Measurements from ENCODE around the gene JAZF1.
"Not testable (repeated sequence)": the region's sequence is repeated elsewhere in the genome, so short reads cannot be mapped to it uniquely, and the experiment has no call there.

The JAZF1 gene

DNA sequence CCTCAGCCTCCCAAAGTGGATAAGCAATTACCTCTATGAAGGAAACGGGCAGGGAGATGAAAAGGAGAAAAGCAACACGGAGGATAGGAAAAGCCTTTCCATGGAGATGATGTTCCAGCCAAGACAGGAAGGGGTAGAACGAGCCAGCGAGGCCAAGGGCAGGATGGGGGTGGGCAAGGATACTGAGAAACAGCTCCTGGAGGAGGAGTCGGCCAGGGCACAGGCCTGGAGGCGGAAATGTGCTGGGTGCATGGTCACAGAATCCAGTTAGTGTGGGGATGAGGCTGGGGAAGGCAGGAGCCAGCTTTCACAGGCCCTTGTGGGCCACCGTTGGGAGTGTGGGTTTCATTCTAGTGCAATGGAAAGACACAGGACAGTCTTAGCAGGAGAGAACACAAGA is 162.6 kb downstream of the JAZF1 start:
- in situ Hi-C loops (cut with HindIII; ENCODE audit: low sequenced_read_pairs), result no loop called here

DNA sequence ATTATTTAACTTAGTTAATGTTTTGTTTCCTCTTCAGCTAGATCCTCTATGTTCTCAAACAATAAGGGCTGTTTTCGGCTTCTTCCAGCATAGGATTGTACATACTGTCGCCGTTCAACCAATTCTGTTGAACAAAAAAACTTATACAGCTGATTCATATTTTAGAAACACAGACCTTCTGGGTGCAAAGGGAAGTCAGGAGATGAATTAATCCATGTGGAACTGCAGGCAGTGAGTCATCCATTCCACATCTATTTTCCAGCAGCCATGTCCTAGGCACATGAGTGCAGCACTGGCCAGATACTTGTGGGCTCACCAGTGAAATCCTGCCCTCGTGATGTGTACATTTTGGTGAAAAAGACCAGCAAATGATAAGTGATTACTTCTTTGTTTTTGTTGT is 163.2 kb downstream of the JAZF1 start:
- in situ Hi-C loops (cut with HindIII; ENCODE audit: low sequenced_read_pairs), result no loop called here

DNA sequence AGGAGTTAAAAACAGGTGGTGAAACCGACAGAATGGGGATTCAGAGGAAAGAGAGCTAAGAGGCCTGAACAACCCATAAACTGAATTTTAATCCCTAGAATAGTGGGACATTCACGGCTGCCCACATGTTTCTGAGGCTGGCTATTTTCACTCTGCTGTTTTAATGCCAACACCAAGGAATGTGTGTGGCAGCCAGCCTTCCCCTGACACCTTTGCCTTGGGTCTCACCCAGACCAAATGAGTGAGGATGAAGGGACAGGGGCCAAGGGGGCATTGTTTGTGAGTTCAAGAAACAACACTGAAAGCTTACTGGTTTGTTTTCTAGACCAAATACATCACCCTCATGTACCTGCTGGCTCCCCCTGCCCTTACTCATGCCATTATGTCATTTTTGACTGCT is 164.3 kb downstream of the JAZF1 start:
- in situ Hi-C loops (cut with HindIII; ENCODE audit: low sequenced_read_pairs), result no loop called here

DNA sequence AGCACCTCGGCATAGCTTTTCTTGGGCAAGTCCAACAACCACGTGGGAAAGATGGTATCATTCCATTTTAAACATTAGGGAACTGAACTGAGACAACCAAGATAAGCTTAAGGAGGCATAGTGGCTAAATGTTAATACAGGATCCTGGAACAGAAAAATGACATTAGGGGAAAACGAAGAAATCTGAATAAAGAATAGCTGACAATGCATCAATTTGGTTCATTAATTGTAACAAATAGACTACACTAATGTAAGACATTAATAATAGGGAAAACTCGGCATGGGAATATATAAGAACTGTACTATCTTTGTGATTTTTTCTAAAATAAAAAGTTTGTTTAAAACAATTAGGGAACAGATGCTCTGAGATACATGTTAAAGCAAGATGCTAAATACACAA is 165.4 kb downstream of the JAZF1 start:
- in situ Hi-C loops (cut with HindIII; ENCODE audit: low sequenced_read_pairs), result no loop called here

DNA sequence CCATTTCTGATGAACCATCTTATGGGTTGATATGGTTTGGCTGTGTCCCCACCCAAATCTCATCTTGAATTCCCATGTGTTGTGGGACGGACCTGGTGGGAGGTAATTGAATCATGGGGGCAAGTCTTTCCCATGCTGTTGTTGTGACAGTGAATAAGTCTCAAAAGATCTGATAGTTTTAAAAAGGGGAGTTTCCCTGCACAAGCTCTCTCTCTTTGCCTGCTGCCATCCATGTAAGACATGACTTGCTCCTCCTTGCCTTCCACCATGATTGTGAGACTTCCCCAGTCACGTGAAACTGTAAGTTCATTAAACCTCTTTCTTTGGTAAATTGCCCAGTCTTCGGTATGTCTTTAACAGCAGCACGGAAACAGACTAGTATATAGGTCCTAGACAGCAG is 166.3 kb downstream of the JAZF1 start:
- in situ Hi-C loops (cut with HindIII; ENCODE audit: low sequenced_read_pairs), result not testable (repeated sequence)

DNA sequence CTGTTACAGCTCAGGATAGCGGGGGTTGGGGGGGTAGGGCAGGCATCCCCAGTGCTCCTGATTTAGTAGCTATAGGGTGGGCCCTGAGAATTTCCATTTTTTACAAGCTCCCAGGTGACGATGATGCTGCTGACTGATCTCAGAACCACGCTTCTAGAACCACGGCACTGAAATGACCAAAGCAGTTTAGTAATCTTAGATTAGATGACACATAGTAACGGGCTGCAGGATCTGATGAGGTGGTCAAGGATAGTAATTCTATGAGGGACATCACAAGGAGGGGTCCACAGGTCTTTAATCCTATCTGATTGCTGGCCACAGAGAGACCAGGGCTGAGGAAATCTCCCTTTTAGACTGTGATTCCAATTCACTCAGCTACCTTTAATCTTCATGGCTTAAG is 167.2 kb downstream of the JAZF1 start:
- in situ Hi-C loops (cut with HindIII; ENCODE audit: low sequenced_read_pairs), result no loop called here

DNA sequence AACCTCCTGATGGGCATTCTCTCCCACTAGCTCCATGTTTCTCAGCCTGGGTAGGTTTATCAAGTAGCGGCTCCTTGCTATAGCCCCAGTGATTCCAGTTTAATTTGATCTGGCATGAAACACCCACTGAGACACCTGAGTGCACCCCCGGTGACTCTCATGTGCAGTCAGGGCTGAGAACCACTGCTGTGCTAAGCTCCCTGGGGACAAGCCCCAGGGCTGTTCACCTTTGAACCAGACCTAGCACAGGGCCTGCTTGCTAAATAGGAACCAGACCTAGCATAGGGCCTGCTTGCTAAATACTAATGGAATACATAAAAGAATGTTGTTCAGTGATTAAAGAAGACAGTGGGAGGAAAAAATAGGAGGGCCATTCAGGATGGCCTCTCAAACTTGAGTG is 167.6 kb downstream of the JAZF1 start:
- in situ Hi-C loops (cut with HindIII; ENCODE audit: low sequenced_read_pairs), result no loop called here

DNA sequence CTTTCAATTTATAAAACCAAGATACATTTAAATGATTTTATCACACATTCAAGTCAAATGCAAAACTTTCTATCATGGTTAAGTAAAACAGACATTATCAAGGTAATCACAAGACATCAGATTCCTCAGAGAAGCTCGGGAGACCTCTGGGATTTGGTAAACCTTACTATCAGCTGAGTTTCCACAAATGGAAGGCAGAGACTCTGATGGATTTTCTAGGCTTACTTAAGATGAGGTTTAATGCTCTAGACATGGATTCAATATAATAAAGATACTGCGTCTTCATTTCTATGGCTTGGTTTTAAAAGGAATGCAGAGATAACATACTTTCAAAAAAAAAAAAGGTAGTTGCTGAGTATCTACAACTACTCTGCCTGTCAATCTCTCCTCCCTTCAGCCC is 171.7 kb downstream of the JAZF1 start:
- in situ Hi-C loops (cut with HindIII; ENCODE audit: low sequenced_read_pairs), result no loop called here

DNA sequence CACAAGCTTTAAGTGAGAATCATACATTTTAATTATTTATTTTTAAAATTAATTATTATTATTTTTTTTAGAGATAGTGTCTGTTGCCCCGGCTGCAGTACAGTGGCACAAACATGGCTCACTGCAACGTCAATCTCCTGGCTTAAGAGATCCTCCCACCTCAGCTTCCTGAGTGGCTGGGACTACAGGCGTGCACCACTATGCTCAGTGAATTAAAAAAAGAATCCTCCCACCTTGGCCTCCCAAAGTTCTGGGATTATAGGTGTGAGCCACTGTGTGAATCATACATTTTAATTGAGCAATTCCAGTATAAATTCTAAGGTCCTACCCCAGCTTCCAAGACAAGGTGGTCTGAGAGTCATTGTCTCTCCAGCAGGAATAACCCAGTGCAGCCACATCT is 172.4 kb downstream of the JAZF1 start:
- in situ Hi-C loops (cut with HindIII; ENCODE audit: low sequenced_read_pairs), result no loop called here

DNA sequence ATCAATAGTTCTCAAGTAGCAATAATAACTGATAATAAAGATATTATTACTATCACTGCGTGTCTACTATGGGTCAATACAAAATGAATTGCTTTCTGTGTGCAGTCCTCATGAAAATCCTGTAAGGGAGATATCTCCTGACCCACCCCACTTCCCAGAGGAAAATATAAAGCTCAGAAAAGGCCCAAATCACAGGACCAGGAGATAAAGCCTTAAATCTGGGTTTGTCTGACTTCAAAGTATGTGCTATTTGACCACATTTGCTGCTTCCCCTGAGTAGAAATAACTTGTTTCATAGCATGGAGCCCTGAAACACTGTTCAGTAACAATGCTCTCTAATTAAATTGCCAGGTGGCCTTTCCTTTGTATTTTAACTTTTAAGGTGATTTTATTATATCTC is 174.1 kb downstream of the JAZF1 start:
- in situ Hi-C loops (cut with HindIII; ENCODE audit: low sequenced_read_pairs), result no loop called here

DNA sequence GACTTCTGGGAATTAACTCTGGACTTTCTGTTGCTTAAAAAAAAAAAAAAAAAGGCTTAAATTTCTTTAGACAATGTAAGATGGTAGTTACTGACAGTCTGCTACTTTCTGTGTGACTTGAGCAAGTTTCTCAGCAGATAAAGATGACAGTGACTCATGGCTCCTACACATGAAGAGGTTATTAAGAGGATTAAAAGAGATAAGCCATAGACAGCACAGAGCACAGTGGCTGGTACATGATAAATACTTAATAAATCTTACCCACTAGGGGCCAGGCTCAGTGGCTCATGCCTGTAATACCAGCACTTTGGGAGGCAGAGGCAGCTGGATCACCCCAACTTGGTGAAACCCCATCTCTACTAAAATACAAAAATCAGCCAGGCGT is 174.8 kb downstream of the JAZF1 start:
- in situ Hi-C loops (cut with HindIII; ENCODE audit: low sequenced_read_pairs), result no loop called here

DNA sequence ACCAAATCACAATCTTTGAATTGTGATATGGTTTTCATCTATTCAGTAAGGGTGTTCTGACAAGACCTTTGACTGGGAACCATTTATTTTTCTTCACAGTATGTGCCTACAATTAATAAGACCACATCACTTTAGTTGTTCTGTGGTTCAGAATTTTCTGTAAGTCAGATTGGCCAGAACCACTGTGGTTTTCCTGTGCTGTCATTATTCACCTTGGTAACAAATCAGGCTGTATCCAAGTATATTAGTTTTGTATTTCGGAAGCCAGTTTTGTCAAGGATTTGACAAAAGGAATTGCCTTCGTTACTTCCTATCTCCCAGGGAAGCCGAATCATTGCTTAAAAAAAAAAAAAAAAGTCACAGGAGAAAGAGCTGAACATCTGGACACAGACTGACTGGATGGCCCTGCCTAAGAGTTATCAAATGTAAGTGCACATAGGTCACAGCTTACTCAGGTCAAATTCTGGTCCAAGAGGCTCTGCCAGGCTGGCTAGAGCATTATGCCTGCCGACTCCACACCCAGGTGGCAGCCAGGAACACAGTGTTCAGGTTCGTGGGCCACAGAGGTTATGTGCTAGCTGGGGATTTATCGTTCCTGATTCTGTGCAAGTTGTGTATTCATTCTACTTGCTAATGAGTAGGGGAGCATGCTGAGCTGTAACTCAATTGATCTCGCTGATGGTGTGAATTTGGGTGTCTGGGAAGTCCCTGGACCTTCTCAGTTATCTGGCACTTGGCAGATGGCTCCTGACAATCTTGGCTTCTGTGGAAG is 175.3 kb downstream of the JAZF1 start:
- in situ Hi-C loops (cut with HindIII; ENCODE audit: low sequenced_read_pairs), result no loop called here

DNA sequence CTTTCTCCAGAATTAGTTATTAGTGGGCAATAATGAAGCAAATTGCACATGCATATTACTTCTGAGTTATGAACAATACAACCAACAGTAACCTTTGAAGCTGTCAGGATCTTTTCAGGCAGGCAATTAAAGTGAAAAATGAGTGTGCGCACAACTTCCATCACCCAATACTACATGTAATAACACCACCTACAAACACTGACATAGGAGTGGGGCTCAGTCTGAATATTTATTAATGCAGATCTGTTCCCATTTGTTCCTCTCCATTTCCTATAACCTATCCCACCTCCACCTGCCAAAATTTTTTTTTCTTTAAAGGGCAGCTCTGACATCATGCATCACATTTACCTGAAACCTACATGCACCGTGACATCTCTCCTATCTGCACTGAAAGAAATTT is 177.2 kb downstream of the JAZF1 start:
- in situ Hi-C loops (cut with HindIII; ENCODE audit: low sequenced_read_pairs), result no loop called here

DNA sequence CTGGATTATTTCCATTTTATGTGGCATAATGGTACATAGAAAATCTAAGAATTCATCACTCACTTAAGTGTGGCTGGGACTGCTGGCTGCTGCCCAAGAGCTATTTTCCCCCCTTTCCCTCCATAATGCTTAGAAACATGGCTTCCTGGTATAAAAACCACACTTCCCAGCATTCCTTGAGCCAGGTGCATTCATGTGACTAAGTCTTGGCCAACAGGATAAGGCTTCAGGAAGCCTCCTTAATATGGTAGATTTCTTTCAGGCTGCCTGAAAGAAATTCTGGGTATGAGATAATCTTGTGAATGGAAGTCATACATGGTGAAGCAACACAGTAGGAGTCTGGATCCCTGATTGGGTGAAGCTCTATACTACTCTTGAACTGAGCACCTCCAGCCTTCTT is 178.0 kb downstream of the JAZF1 start:
- in situ Hi-C loops (cut with HindIII; ENCODE audit: low sequenced_read_pairs), result no loop called here

DNA sequence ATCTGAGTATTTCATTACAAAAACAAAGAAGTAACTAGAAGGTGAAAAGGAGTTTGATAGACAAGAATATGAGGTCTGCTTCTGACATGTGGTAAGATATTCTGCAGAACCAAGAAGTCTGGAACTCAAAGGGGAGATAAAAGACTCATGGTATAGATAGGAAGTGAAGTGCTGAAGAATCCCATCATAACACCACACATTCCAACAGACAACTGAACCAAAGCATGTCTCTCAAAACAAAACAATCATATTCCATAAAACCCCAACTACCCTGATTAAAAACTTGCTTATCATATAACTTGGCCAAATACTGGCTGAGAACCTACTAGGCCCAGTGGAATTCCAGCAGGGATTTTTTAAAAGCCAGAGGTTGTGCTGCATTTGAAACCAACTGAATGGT is 178.7 kb downstream of the JAZF1 start:
- in situ Hi-C loops (cut with HindIII; ENCODE audit: low sequenced_read_pairs), result no loop called here

DNA sequence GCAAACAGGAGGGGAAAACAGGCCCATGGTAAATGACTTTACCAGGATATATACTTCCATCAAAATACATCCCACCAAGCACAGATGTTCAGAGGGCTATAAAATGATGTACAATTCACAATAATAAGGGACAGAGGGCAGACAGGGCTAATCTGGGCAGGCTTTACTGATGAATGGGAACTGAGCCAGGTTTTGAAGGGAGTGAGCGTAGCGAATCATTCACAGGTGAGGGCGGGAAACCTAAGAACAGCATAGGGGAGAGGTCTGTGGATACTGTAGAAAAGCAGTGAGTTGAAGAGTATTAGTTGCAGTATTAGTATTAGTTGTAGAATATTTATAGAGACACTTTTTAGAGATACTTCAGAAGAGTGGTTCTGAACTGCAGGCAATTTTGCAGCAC is 180.8 kb downstream of the JAZF1 start:
- in situ Hi-C loops (cut with HindIII; ENCODE audit: low sequenced_read_pairs), result no loop called here

DNA sequence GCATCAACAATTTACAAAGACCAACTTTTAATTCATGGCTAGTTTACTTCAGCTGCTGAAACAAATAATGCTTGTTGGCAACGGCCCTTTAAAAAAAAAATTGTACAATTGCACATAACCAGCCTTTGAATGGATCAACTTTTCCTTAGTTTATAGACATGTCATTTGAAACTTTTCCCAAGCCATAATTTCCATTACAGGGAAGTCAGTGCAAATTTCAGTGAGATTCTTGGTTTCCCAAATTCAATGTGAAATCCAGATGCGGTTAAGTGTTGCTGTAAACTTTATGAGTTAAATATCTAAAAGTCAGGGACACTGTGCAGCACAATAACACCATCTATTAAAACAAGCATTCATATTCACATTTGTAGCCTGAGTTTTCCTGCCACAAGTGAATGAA is 182.2 kb downstream of the JAZF1 start:
- in situ Hi-C loops (cut with HindIII; ENCODE audit: low sequenced_read_pairs), result no loop called here

DNA sequence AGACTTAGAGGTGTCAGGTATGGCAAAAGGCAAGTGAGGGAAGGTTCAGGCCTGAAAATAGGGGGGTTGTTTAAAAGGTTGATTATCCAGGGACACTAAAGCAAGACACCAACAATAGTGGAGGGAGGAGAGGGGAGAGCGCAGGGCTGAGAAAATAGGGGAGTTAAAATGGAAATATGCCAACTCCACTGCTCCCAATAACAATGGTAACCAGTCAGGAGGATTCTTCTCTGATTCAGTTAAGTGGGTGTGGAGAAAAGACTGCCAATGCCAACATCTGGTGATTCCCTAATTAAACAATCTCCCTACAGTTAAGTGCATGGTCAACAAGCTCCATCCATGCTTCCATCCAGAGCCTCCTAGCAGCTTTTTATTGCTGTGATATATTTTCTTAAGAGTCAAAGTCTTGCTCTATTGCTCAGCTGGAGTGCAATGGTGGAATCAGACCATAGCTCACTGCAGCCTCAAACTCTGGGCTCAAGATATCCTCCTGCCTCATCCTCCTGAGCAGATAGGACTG is 183.3 kb downstream of the JAZF1 start:
- in situ Hi-C loops (cut with HindIII; ENCODE audit: low sequenced_read_pairs), result no loop called here

DNA sequence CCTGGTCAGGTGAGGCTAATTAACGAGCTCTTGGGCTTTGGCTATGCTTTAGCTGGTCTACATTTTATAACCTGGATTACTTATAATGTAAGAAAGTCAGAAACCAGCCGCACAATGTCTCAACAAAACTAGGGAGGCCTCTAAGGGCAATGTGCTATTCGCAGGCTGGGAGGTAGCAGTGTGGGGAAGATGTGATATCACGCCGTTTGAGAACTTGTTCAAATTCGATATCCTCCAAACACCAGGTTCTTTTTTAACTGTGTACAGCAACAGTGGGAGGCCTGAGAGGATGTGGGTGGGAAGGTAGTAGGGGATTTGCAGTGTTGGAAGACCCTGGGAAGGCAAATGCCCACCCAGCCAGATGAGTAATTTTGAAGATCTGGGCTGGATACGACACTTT is 184.5 kb downstream of the JAZF1 start:
- in situ Hi-C loops (cut with HindIII; ENCODE audit: low sequenced_read_pairs), result no loop called here

DNA sequence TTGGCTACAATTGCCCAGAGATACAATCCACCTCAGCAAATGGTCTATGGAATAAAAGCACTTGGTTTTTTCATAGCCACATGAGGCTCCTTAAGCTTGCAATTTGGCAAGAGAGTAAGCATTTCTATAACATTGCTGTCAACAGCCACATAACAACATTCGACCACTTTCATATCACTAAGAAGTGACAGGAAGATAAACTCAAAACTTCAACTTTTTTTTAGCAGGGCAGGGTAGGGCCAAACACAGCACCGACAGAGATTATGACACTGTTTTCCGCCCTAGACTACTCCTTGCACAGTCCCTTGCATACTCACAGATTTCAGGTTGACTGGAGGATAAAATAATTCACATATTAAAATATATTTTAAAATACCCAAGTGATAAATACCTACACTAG is 185.4 kb downstream of the JAZF1 start:
- in situ Hi-C loops (cut with HindIII; ENCODE audit: low sequenced_read_pairs), result no loop called here

DNA sequence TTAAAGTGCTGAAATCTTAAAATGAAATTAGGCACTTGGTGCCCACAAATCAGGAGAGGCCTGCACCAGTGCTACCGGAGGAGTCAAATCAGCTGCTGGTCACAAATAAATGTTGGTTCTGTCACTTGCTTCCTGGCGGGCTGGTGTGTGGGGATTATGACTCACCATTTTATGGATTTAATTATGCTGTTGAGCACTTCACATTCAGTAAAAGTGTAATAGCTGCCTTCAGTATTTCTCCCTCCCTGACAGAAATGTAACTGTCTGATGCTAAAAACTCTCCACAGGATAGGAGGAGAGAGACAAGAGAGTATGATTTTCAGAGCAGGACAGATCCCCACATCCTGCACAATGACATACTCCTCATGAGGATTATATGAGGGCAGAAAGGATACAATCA is 186.0 kb downstream of the JAZF1 start:
- in situ Hi-C loops (cut with HindIII; ENCODE audit: low sequenced_read_pairs), result no loop called here

DNA sequence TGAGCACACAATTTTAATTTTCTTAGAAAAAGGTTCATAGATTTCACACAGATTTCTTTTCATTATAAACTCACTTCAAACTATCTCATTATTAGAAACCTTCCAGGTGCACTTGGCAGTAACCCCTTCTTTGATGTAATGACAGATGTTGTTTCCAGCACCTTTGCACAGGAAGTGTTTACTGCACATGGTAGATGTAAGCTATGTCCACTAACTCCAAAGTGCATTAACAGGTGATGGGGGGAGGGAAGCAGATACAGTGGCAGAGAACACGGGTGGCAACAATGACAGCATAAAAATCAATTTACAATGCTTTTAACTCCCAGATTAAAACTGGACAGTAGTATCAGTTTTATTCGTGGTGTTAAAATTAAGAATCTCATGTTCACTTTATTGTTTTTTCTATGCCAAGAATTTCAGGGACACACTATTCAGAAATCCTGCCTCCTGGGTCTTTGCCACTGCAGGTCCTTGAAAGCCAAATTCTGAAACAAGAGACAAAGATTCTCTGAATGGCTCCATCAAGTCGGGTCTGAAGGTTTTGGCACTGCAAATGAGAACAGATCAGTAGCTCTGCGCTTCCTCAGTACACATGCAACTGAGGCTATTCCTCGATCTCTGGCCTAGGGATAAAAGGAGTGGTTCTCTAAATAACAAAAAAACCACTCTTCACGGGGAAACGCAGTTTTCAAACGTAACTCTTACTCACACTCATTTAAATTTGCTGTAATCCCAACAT is 187.7 kb downstream of the JAZF1 start:
- in situ Hi-C loops (cut with HindIII; ENCODE audit: low sequenced_read_pairs), result no loop called here

Measured in endothelial cell of hepatic sinusoid (primary cell).